ENCODE results near the gene C17orf67.

Gene C17orf67

GRCh38 chr17:56870081-56870651, 36.4 kb upstream of the C17orf67 start:
- POLR2A ChIA-PET: no interaction called here
- no peak for DNase-seq (ENCODE audit: low read depth, low spot score)
- no peak overlapping the region for H3K4me3 ChIP-seq (ENCODE audit: low read depth, low read length)
- CTCF ChIA-PET: interaction anchor here (1.6 kb wide), 1 partner anchor 20 kb away, joined by 5 read pairs; no protein-coding TSS in a partner anchor
- TF ChIP-seq CTCF (IDR thresholded peaks at IDR 0.05; ENCODE audit: insufficient read depth, low read length, missing control alignments): no peak

GRCh38 chr17:56868716-56869115, 35.0 kb upstream of the C17orf67 start:
- no peak for TF ChIP-seq CTCF (IDR thresholded peaks at IDR 0.05; ENCODE audit: insufficient read depth, low read length, missing control alignments)
- CTCF ChIA-PET: interaction anchor here (0.9 to 1.4 kb wide), 4 partner anchors 17 to 49 kb away, joined by 3 to 5 read pairs (median 3); no protein-coding TSS in a partner anchor
- no peak for DNase-seq (ENCODE audit: low read depth, low spot score)
- no peak overlapping the region for H3K4me3 ChIP-seq (ENCODE audit: low read depth, low read length)
- POLR2A ChIA-PET: no interaction called here

- ChIA-PET POLR2A (no interaction called here), CTCF (interaction anchor here (0.9 to 1.4 kb wide), 3 partner anchors 16 to 48 kb away, joined by 3 to 5 read pairs (median 3); no protein-coding TSS in a partner anchor)
- TF ChIP-seq CTCF (IDR thresholded peaks at IDR 0.05; ENCODE audit: insufficient read depth, low read length, missing control alignments): no peak
- DNase-seq (ENCODE audit: low read depth, low spot score): no peak
- H3K4me3 ChIP-seq (ENCODE audit: low read depth, low read length): no peak overlapping the region
Observed at GRCh38 chr17:56867948-56868376, 34.2 kb upstream of the C17orf67 start.

GRCh38 chr17:56866496-56866895, 32.8 kb upstream of the C17orf67 start:
- ChIA-PET CTCF (no interaction called here), POLR2A (no interaction called here)
- DNase-seq (ENCODE audit: low read depth, low spot score): no peak
- no peak overlapping the region for H3K4me3 ChIP-seq (ENCODE audit: low read depth, low read length)
- TF ChIP-seq CTCF (IDR thresholded peaks at IDR 0.05; ENCODE audit: insufficient read depth, low read length, missing control alignments): no peak

GRCh38 chr17:56866076-56866475, 32.4 kb upstream of the C17orf67 start:
- H3K4me3 ChIP-seq (ENCODE audit: low read depth, low read length): no peak overlapping the region
- TF ChIP-seq CTCF (IDR thresholded peaks at IDR 0.05; ENCODE audit: insufficient read depth, low read length, missing control alignments): no peak
- CTCF ChIA-PET: interaction anchor here (0.7 kb wide), 1 partner anchor 73 kb away, joined by 3 read pairs; no protein-coding TSS in a partner anchor
- no peak for DNase-seq (ENCODE audit: low read depth, low spot score)
- POLR2A ChIA-PET: no interaction called here

- TF ChIP-seq CTCF (IDR thresholded peaks at IDR 0.05; ENCODE audit: insufficient read depth, low read length, missing control alignments): no peak
- DNase-seq (ENCODE audit: low read depth, low spot score): no peak
- no peak overlapping the region for H3K4me3 ChIP-seq (ENCODE audit: low read depth, low read length)
- CTCF ChIA-PET: interaction anchor here (0.7 kb wide), 1 partner anchor 16 kb away, joined by 4 read pairs; no protein-coding TSS in a partner anchor
- POLR2A ChIA-PET: no interaction called here
Observed at GRCh38 chr17:56863974-56864373, 30.3 kb upstream of the C17orf67 start.
